ENCODE data around the gene ARHGAP26.
"Not testable (repeated sequence)": the region's sequence is repeated elsewhere in the genome, so short reads cannot be mapped to it uniquely, and the experiment has no call there.

ARHGAP26 gene

GRCh38 chr5:142978726-142979125 lies 208.5 kb downstream of the ARHGAP26 start:
- no peak for DNase-seq (ENCODE audit: low read depth in 1 of 2, low spot score in 1 of 2)

- no peak for DNase-seq (ENCODE audit: low read depth in 1 of 2, low spot score in 1 of 2)
Observed at GRCh38 chr5:142979636-142980035, 209.5 kb downstream of the ARHGAP26 start.

- DNase-seq (ENCODE audit: low read depth in 1 of 2, low spot score in 1 of 2) = no peak
Observed at GRCh38 chr5:142981475-142981874, 211.3 kb downstream of the ARHGAP26 start.

- DNase-seq (ENCODE audit: low read depth in 1 of 2, low spot score in 1 of 2) = no peak
Observed at GRCh38 chr5:142981886-142982820, 212.0 kb downstream of the ARHGAP26 start.

GRCh38 chr5:142982821-142983200 lies 212.6 kb downstream of the ARHGAP26 start:
- DNase-seq (ENCODE audit: low read depth in 1 of 2, low spot score in 1 of 2) = no peak

- no peak for DNase-seq (ENCODE audit: low read depth in 1 of 2, low spot score in 1 of 2)
Observed at GRCh38 chr5:142984011-142984410, 213.8 kb downstream of the ARHGAP26 start.

- no peak for DNase-seq (ENCODE audit: low read depth in 1 of 2, low spot score in 1 of 2)
Observed at GRCh38 chr5:142984525-142984924, 214.3 kb downstream of the ARHGAP26 start.

GRCh38 chr5:142989270-142989669 lies 219.1 kb downstream of the ARHGAP26 start:
- DNase-seq (ENCODE audit: low read depth in 1 of 2, low spot score in 1 of 2) = not testable (repeated sequence)

GRCh38 chr5:142990073-142990472 lies 219.9 kb downstream of the ARHGAP26 start:
- DNase-seq (ENCODE audit: low read depth in 1 of 2, low spot score in 1 of 2) = not testable (repeated sequence)

- no peak for DNase-seq (ENCODE audit: low read depth in 1 of 2, low spot score in 1 of 2)
Observed at GRCh38 chr5:142994218-142994617, 224.0 kb downstream of the ARHGAP26 start.

GRCh38 chr5:142995621-142996020 lies 225.4 kb downstream of the ARHGAP26 start:
- DNase-seq (ENCODE audit: low read depth in 1 of 2, low spot score in 1 of 2) = not testable (repeated sequence)

- no peak for DNase-seq (ENCODE audit: low read depth in 1 of 2, low spot score in 1 of 2)
Observed at GRCh38 chr5:142997591-142997990, 227.4 kb downstream of the ARHGAP26 start.

GRCh38 chr5:142998316-142999020 lies 228.3 kb downstream of the ARHGAP26 start:
- no peak for DNase-seq (ENCODE audit: low read depth in 1 of 2, low spot score in 1 of 2)

- not testable (repeated sequence) for DNase-seq (ENCODE audit: low read depth in 1 of 2, low spot score in 1 of 2)
Observed at GRCh38 chr5:143000551-143000950, 230.4 kb downstream of the ARHGAP26 start.

GRCh38 chr5:143001764-143002351 lies 231.7 kb downstream of the ARHGAP26 start:
- no peak for DNase-seq (ENCODE audit: low read depth in 1 of 2, low spot score in 1 of 2)

GRCh38 chr5:143002459-143003327 lies 232.5 kb downstream of the ARHGAP26 start:
- DNase-seq (ENCODE audit: low read depth in 1 of 2, low spot score in 1 of 2) = peak in 1 of 2 donors; percentile 55

- DNase-seq (ENCODE audit: low read depth in 1 of 2, low spot score in 1 of 2) = no peak
Observed at GRCh38 chr5:143003328-143003636, 233.1 kb downstream of the ARHGAP26 start.

GRCh38 chr5:143004361-143005145 lies 234.4 kb downstream of the ARHGAP26 start:
- no peak for DNase-seq (ENCODE audit: low read depth in 1 of 2, low spot score in 1 of 2)

- no peak for DNase-seq (ENCODE audit: low read depth in 1 of 2, low spot score in 1 of 2)
Observed at GRCh38 chr5:143006501-143006900, 236.3 kb downstream of the ARHGAP26 start.

- DNase-seq (ENCODE audit: low read depth in 1 of 2, low spot score in 1 of 2) = no peak
Observed at GRCh38 chr5:143008032-143008431, 237.9 kb downstream of the ARHGAP26 start.
